HG02798 (cell line): ENCODE results near the gene PRPF39.
A peak's percentile ranks its signal among the peaks of the same experiment; 100 is the strongest.
"Not testable (repeated sequence)": the region's sequence is repeated elsewhere in the genome, so short reads cannot be mapped to it uniquely, and the experiment has no call there.

Experiments
- ATAC-seq: cut with Tn5 transposase; IDR thresholded peaks from one replicate; pipeline ENCODE4 v1.9.1; 2021; ENCODE audit warnings: mild to moderate bottlenecking; ENCODE audit not compliant: unreplicated experiment, poor library complexity

The PRPF39 gene

GRCh38 chr14:45080416-45080968 is 3.4 kb upstream of the PRPF39 start:
- not testable (repeated sequence) for ATAC-seq

GRCh38 chr14:45081096-45081495 is 2.8 kb upstream of the PRPF39 start:
- not testable (repeated sequence) for ATAC-seq

- ATAC-seq: no peak
These were observed 1.5 kb upstream of the PRPF39 start for GRCh38 chr14:45082420-45082819.

GRCh38 chr14:45083617-45083975 is 320 bp upstream of the PRPF39 start:
- peak; percentile 7 for ATAC-seq

GRCh38 chr14:45084946-45085346 is 1.0 kb downstream of the PRPF39 start:
- no peak for ATAC-seq

GRCh38 chr14:45089813-45090212 is 5.9 kb downstream of the PRPF39 start:
- ATAC-seq: peak; percentile 78

- no peak for ATAC-seq
These were observed 7.8 kb downstream of the PRPF39 start for GRCh38 chr14:45091710-45092109.

- no peak for ATAC-seq
These were observed 10.4 kb downstream of the PRPF39 start for GRCh38 chr14:45094275-45094674.

GRCh38 chr14:45095143-45095542 is 11.2 kb downstream of the PRPF39 start:
- no peak for ATAC-seq

- ATAC-seq: no peak
These were observed 12.3 kb downstream of the PRPF39 start for GRCh38 chr14:45096218-45096617.

GRCh38 chr14:45103806-45104205 is 19.9 kb downstream of the PRPF39 start:
- ATAC-seq: no peak

GRCh38 chr14:45104561-45104960 is 20.6 kb downstream of the PRPF39 start:
- ATAC-seq: no peak

GRCh38 chr14:45112896-45113781 is 29.2 kb downstream of the PRPF39 start:
- ATAC-seq: no peak

GRCh38 chr14:45114327-45114726 is 30.4 kb downstream of the PRPF39 start:
- ATAC-seq: no peak

GRCh38 chr14:45118594-45118993 is 34.7 kb downstream of the PRPF39 start:
- no peak for ATAC-seq

GRCh38 chr14:45120096-45120495 is 36.2 kb downstream of the PRPF39 start:
- peak; percentile 45 for ATAC-seq

GRCh38 chr14:45123271-45123670 is 39.4 kb downstream of the PRPF39 start:
- ATAC-seq: no peak

- no peak for ATAC-seq
These were observed 41.8 kb downstream of the PRPF39 start for GRCh38 chr14:45125754-45126153.

- ATAC-seq: no peak
These were observed 45.2 kb downstream of the PRPF39 start for GRCh38 chr14:45128963-45129629.

- ATAC-seq: no peak
These were observed 49.8 kb downstream of the PRPF39 start for GRCh38 chr14:45133683-45134050.
